Mesodermal cell (in vitro differentiated cells): ENCODE data around the gene LITAF.

Source experiments
- H3K27ac ChIP-seq: 2 replicates; pipeline ENCODE4 v1.7.0; 2013; ENCODE audit warnings: mild to moderate bottlenecking, low read depth, low read length, moderate library complexity; ENCODE audit not compliant: severe bottlenecking
- H3K36me3 ChIP-seq: 2 replicates; pipeline ENCODE4 v1.7.1; 2013; ENCODE audit warnings: mild to moderate bottlenecking, low read length, moderate library complexity; ENCODE audit not compliant: control insufficient read depth, insufficient read depth
- H3K4me1 ChIP-seq: one replicate; pipeline ENCODE4 v1.7.1; 2013; ENCODE audit warnings: mild to moderate bottlenecking, low read length; ENCODE audit not compliant: insufficient read depth, control insufficient read depth, poor library complexity, severe bottlenecking
- H3K4me3 ChIP-seq: 2 replicates; pipeline ENCODE4 v1.7.0; 2013; ENCODE audit warnings: low read length, control low read depth, mild to moderate bottlenecking; ENCODE audit not compliant: insufficient read depth, poor library complexity, severe bottlenecking; ENCODE audit errors: extremely low read depth
- H3K9me3 ChIP-seq: 2 replicates; pipeline ENCODE4 v1.7.1; 2013; ENCODE audit warnings: mild to moderate bottlenecking, low read length, moderate library complexity; ENCODE audit not compliant: control insufficient read depth
- WGBS, 2 experiments: methylation state at CpG; one replicate each; pipeline ENCODE4 v1.1.5; 2013; ENCODE audit warnings: missing lambda C conversion rate in 2 of 2; ENCODE audit not compliant: insufficient coverage in 2 of 2; 5-methylcytosine and 5-hydroxymethylcytosine counted together

The LITAF gene

GRCh38 chr16:11629071-11630030, 42.6 kb upstream of the LITAF start:
- peaks cover 24% of the 10 kb centered on the region for H3K4me1 ChIP-seq
- no peak overlapping the region for H3K4me3 ChIP-seq
- H3K27ac ChIP-seq: no peak overlapping the region
- WGBS, 2 experiments: 91 to 94% methylated on average over 13 to 21 of the region's 23 CpGs
- no peaks in the 10 kb centered on the region for H3K9me3 ChIP-seq
- H3K36me3 ChIP-seq: no peaks in the 10 kb centered on the region

- Histone ChIP-seq H3K4me1 (peaks cover 19% of the 10 kb centered on the region), H3K27ac (no peak overlapping the region), H3K9me3 (no peaks in the 10 kb centered on the region), H3K36me3 (no peaks in the 10 kb centered on the region), H3K4me3 (no peak overlapping the region)
- 90 to 92% methylated on average over 9 to 11 of the region's 15 CpGs for WGBS, 2 experiments
Observed at GRCh38 chr16:11627822-11628457, 41.2 kb upstream of the LITAF start.

- WGBS, 2 experiments: 89 to 91% methylated on average over 4 of the region's 5 CpGs
- H3K9me3 ChIP-seq: no peaks in the 10 kb centered on the region
- no peak overlapping the region for H3K27ac ChIP-seq
- H3K4me3 ChIP-seq: no peak overlapping the region
- H3K4me1 ChIP-seq: peaks cover 12% of the 10 kb centered on the region
- H3K36me3 ChIP-seq: no peaks in the 10 kb centered on the region
Observed at GRCh38 chr16:11627292-11627663, 40.6 kb upstream of the LITAF start.

- H3K27ac ChIP-seq: no peak overlapping the region
- WGBS, 2 experiments: 95 to 97% methylated on average over 12 to 13 of the region's 16 CpGs
- no peaks in the 10 kb centered on the region for H3K36me3 ChIP-seq
- no peaks in the 10 kb centered on the region for H3K9me3 ChIP-seq
- H3K4me3 ChIP-seq: no peak overlapping the region
- H3K4me1 ChIP-seq: peaks cover 12% of the 10 kb centered on the region
Observed at GRCh38 chr16:11626657-11627291, 40.1 kb upstream of the LITAF start.

GRCh38 chr16:11625769-11626168, 39.0 kb upstream of the LITAF start:
- Histone ChIP-seq H3K36me3 (no peaks in the 10 kb centered on the region), H3K4me3 (no peak overlapping the region), H3K4me1 (peaks cover 12% of the 10 kb centered on the region), H3K27ac (no peak overlapping the region), H3K9me3 (no peaks in the 10 kb centered on the region)
- 83 to 84% methylated on average over 4 of the region's 4 CpGs for WGBS, 2 experiments

GRCh38 chr16:11624636-11625607, 38.2 kb upstream of the LITAF start:
- Histone ChIP-seq H3K36me3 (no peaks in the 10 kb centered on the region), H3K4me1 (peaks cover 12% of the 10 kb centered on the region), H3K4me3 (no peak overlapping the region), H3K9me3 (no peaks in the 10 kb centered on the region), H3K27ac (no peak overlapping the region)
- WGBS, 2 experiments: 93% methylated on average over 11 of the region's 16 CpGs

- Histone ChIP-seq H3K4me1 (peaks cover 12% of the 10 kb centered on the region), H3K36me3 (no peaks in the 10 kb centered on the region), H3K4me3 (no peak overlapping the region), H3K9me3 (no peaks in the 10 kb centered on the region), H3K27ac (no peak overlapping the region)
- WGBS, 2 experiments: 86 to 98% methylated on average over 3 to 4 of the region's 4 CpGs
Observed at GRCh38 chr16:11624205-11624604, 37.5 kb upstream of the LITAF start.

- Histone ChIP-seq H3K36me3 (no peaks in the 10 kb centered on the region), H3K4me1 (peaks cover 3% of the 10 kb centered on the region), H3K27ac (peak overlapping the region; percentile 10), H3K9me3 (no peaks in the 10 kb centered on the region), H3K4me3 (no peak overlapping the region)
- 78 to 94% methylated on average over 7 to 11 of the region's 19 CpGs for WGBS, 2 experiments
Observed at GRCh38 chr16:11621920-11622651, 35.4 kb upstream of the LITAF start.

- H3K9me3 ChIP-seq: no peaks in the 10 kb centered on the region
- H3K36me3 ChIP-seq: no peaks in the 10 kb centered on the region
- WGBS, 2 experiments: 70 to 71% methylated on average over 2 of the region's 6 CpGs
- H3K4me3 ChIP-seq: no peak overlapping the region
- peaks cover 3% of the 10 kb centered on the region for H3K4me1 ChIP-seq
- H3K27ac ChIP-seq: peak overlapping the region; percentile 10
Observed at GRCh38 chr16:11621539-11621919, 34.8 kb upstream of the LITAF start.
